ES-I3 (cell line): ENCODE measurements around the gene CLCN4.

Experiments used
- H3K36me3 ChIP-seq: 2 replicates; pipeline ENCODE4 v1.6.1; 2013; ENCODE audit warnings: mild to moderate bottlenecking, low read length, control low read depth, moderate library complexity; ENCODE audit not compliant: insufficient read depth
- H3K4me1 ChIP-seq: 2 replicates; pipeline ENCODE4 v1.6.1; 2013; ENCODE audit warnings: mild to moderate bottlenecking, control low read depth, low read length; ENCODE audit not compliant: insufficient read depth
- H3K9ac ChIP-seq: 2 replicates; pipeline ENCODE4 v1.6.1; 2013; ENCODE audit warnings: low read depth, mild to moderate bottlenecking, low read length, moderate library complexity
- H3K9me3 ChIP-seq: 2 replicates; pipeline ENCODE4 v1.6.1; 2013; ENCODE audit warnings: mild to moderate bottlenecking, low read length, moderate library complexity; ENCODE audit not compliant: control insufficient read depth, insufficient read depth

The CLCN4 gene

GRCh38 chrX:10120828-10121227, 35.9 kb upstream of the CLCN4 start:
- Histone ChIP-seq H3K9me3 (peaks cover 58% of the 10 kb centered on the region), H3K36me3 (no peaks in the 10 kb centered on the region; the same call in 1 of the 2 replicates), H3K4me1 (no peaks in the 10 kb centered on the region), H3K9ac (no peak overlapping the region)

GRCh38 chrX:10121787-10122186, 35.0 kb upstream of the CLCN4 start:
- no peak overlapping the region for H3K9ac ChIP-seq
- no peaks in the 10 kb centered on the region for H3K4me1 ChIP-seq
- peaks cover 3% of the 10 kb centered on the region; the same call in 1 of the 2 replicates for H3K36me3 ChIP-seq
- H3K9me3 ChIP-seq, result peaks cover 61% of the 10 kb centered on the region

GRCh38 chrX:10124506-10125247, 32.1 kb upstream of the CLCN4 start:
- peaks cover 3% of the 10 kb centered on the region; the same call in 1 of the 2 replicates for H3K36me3 ChIP-seq
- no peaks in the 10 kb centered on the region for H3K4me1 ChIP-seq
- peaks cover 43% of the 10 kb centered on the region for H3K9me3 ChIP-seq
- no peak overlapping the region for H3K9ac ChIP-seq

DNA sequence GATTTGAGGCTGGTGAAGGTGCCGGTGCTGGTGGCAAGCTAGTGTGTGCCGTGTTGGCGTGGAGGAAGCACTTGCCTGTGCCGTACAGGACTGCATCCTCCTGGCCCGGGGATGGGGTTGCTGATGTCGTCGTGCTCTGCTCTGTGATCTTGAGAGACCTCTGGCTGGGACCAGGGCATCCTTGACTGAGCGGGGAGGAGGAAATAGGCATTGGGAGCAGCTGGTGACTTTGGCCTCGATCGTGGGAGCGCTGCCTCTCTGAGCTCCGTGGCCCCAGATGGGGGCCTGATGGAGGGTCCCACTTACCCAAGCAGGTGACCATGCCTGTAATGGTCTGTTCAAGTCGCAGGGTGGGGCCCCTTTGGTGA, 31.5 kb upstream of the CLCN4 start:
- no peak overlapping the region for H3K9ac ChIP-seq
- H3K4me1 ChIP-seq, result no peaks in the 10 kb centered on the region
- peaks cover 39% of the 10 kb centered on the region for H3K9me3 ChIP-seq
- H3K36me3 ChIP-seq, result peaks cover 3% of the 10 kb centered on the region; the same call in 1 of the 2 replicates

- Histone ChIP-seq H3K4me1 (no peaks in the 10 kb centered on the region), H3K9ac (no peak overlapping the region), H3K9me3 (peaks cover 31% of the 10 kb centered on the region), H3K36me3 (peaks cover 7% of the 10 kb centered on the region; the same call in 1 of the 2 replicates)
Measured at GRCh38 chrX:10126044-10126443, 30.7 kb upstream of the CLCN4 start.

DNA sequence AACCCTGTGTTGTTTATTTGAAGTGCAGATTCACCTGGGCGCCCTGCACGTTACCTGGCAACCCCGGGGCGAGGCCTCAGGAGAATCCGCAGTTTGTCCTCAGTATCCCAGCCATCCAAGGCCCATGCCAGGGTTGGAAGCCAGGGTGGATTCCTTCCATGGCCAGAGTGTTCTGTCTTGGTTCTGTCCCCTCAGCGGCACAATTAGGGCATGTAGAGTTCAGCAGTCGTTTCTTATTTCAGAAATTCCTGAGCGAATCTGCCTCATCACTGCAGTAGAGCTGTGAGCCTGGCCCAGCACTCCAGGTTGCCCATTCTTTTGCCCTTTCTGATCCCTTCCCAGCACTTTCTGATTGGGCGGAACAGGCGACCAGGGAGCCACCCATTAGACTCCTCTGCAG, 29.9 kb upstream of the CLCN4 start:
- H3K9me3 ChIP-seq, result peaks cover 23% of the 10 kb centered on the region
- 0 out of 2 replicates have a peak, but pooled peaks cover under 1% of the 10 kb centered on the region for H3K4me1 ChIP-seq
- peaks cover 8% of the 10 kb centered on the region; the same call in 1 of the 2 replicates for H3K36me3 ChIP-seq
- no peak overlapping the region for H3K9ac ChIP-seq

DNA sequence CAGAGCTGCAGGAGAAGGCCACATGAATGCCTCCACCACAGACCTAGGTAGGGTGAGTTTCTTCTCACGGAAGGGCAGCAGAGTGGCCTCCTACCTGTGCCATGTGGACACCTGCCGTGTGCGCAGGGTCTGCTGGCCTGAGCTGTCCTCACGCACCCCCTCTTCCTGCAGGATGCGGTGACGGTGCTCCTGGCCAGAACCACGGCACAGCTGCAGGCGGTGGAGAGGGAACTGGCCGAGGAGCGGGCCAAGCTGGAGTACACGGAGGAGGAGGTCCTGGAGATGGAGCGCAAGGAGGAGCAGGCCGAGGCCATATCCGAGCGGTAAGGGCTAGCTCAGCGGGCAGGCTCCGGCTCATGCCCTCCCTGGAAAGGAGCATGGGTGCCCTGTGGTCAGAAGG, 28.4 kb upstream of the CLCN4 start:
- Histone ChIP-seq H3K4me1 (peaks cover 4% of the 10 kb centered on the region; the same call in 1 of the 2 replicates), H3K36me3 (peaks cover 8% of the 10 kb centered on the region; the same call in 1 of the 2 replicates), H3K9me3 (peaks cover 10% of the 10 kb centered on the region), H3K9ac (no peak overlapping the region)

- Histone ChIP-seq H3K36me3 (peaks cover 10% of the 10 kb centered on the region; the same call in 1 of the 2 replicates), H3K9ac (no peak overlapping the region), H3K4me1 (peaks cover 4% of the 10 kb centered on the region; the same call in 1 of the 2 replicates), H3K9me3 (peaks cover 10% of the 10 kb centered on the region)
Measured at GRCh38 chrX:10129229-10129628, 27.5 kb upstream of the CLCN4 start.

GRCh38 chrX:10130354-10130753, 26.4 kb upstream of the CLCN4 start:
- H3K9me3 ChIP-seq, result peaks cover 8% of the 10 kb centered on the region
- peaks cover 4% of the 10 kb centered on the region; the same call in 1 of the 2 replicates for H3K4me1 ChIP-seq
- peaks cover 13% of the 10 kb centered on the region; the same call in 1 of the 2 replicates for H3K36me3 ChIP-seq
- no peak overlapping the region for H3K9ac ChIP-seq

GRCh38 chrX:10133980-10134676, 22.6 kb upstream of the CLCN4 start:
- Histone ChIP-seq H3K9me3 (peaks cover 2% of the 10 kb centered on the region; the same call in 1 of the 2 replicates), H3K36me3 (peaks cover 10% of the 10 kb centered on the region; the same call in 1 of the 2 replicates), H3K9ac (no peak overlapping the region)

GRCh38 chrX:10134921-10135320, 21.9 kb upstream of the CLCN4 start:
- peaks cover 4% of the 10 kb centered on the region; the same call in 1 of the 2 replicates for H3K4me1 ChIP-seq
- H3K9ac ChIP-seq, result no peak overlapping the region
- H3K36me3 ChIP-seq, result peaks cover 10% of the 10 kb centered on the region; the same call in 1 of the 2 replicates
- peaks cover 2% of the 10 kb centered on the region; the same call in 1 of the 2 replicates for H3K9me3 ChIP-seq

More at GRCh38 chrX:10133980-10134676, 22.6 kb upstream of the CLCN4 start:
- H3K4me1 ChIP-seq, result peaks cover 4% of the 10 kb centered on the region; the same call in 1 of the 2 replicates

GRCh38 chrX:10135561-10136399, 21.0 kb upstream of the CLCN4 start:
- peaks cover 4% of the 10 kb centered on the region; the same call in 1 of the 2 replicates for H3K4me1 ChIP-seq
- peaks cover 9% of the 10 kb centered on the region; the same call in 1 of the 2 replicates for H3K36me3 ChIP-seq
- H3K9me3 ChIP-seq, result peaks cover 2% of the 10 kb centered on the region; the same call in 1 of the 2 replicates
- no peak overlapping the region for H3K9ac ChIP-seq

DNA sequence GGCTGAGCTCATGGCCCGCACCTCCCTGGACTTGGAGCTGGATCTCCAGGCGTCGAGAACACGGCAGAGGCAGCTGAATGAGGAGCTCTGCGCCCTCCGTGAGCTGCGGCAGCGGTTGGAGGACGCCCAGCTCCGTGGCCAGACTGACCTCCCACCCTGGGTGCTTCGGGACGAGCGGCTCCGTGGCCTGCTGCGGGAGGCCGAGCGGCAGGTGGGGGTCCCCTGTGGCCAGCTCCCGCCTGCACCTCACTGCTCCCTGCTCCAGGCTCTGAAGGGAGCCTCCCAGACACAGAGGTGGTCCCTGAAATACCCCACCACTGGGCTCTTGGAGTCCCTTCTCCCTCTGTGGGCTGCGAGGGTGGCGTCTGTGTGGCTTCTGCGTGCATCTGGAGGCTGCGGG, 18.0 kb upstream of the CLCN4 start:
- Histone ChIP-seq H3K9me3 (peaks cover 2% of the 10 kb centered on the region), H3K4me1 (no peaks in the 10 kb centered on the region), H3K9ac (no peak overlapping the region), H3K36me3 (peaks cover 5% of the 10 kb centered on the region; the same call in 1 of the 2 replicates)

GRCh38 chrX:10140264-10140663, 16.5 kb upstream of the CLCN4 start:
- H3K9ac ChIP-seq, result no peak overlapping the region
- H3K36me3 ChIP-seq, result no peaks in the 10 kb centered on the region
- H3K4me1 ChIP-seq, result no peaks in the 10 kb centered on the region
- no peaks in the 10 kb centered on the region; the same call in 1 of the 2 replicates for H3K9me3 ChIP-seq
